Activated CD8-positive, alpha-beta memory T cell treated with anti-CD3 and anti-CD28 coated beads, Interleukin-2, amount 50 U/mL, for 48 hours (primary cell): ENCODE measurements around the gene ITPKC.
"Not testable (repeated sequence)": the region's sequence is repeated elsewhere in the genome, so short reads cannot be mapped to it uniquely, and the experiment has no call there.

ENCODE experiments used
- DNase-seq: peaks from one replicate; pipeline ENCODE4 v3.0.0-alpha.2; 2020

The ITPKC gene

GRCh38 chr19:40774916-40775631 lies 58.2 kb downstream of the ITPKC start, which contains the start of gene MIA:
Gene MIA, plus strand, starts transcription at chr19:40775521. Its CDS starts 22 bp downstream, at chr19:40775543.
- no peak for DNase-seq

- DNase-seq, result no peak
These were observed 58.7 kb downstream of the ITPKC start for GRCh38 chr19:40775632-40776022.

GRCh38 chr19:40776364-40776763 lies 59.5 kb downstream of the ITPKC start:
- no peak for DNase-seq

GRCh38 chr19:40776932-40777644 lies 60.2 kb downstream of the ITPKC start:
- peak; percentile 87 for DNase-seq

GRCh38 chr19:40777645-40777936 lies 60.7 kb downstream of the ITPKC start:
- DNase-seq, result no peak

GRCh38 chr19:40777937-40778705 lies 61.2 kb downstream of the ITPKC start, which contains the start of gene RAB4B:
Gene RAB4B, plus strand, starts transcription at chr19:40778247. Its CDS starts 129 bp downstream, at chr19:40778376.
- peak; percentile 99 for DNase-seq

GRCh38 chr19:40778706-40779284 lies 61.9 kb downstream of the ITPKC start:
- DNase-seq, result no peak

GRCh38 chr19:40780582-40780981 lies 63.7 kb downstream of the ITPKC start:
- DNase-seq, result no peak

GRCh38 chr19:40781140-40781539 lies 64.2 kb downstream of the ITPKC start:
- no peak for DNase-seq

GRCh38 chr19:40783711-40784110 lies 66.8 kb downstream of the ITPKC start:
- no peak for DNase-seq

- not testable (repeated sequence) for DNase-seq
These were observed 67.2 kb downstream of the ITPKC start for GRCh38 chr19:40784146-40784545.

GRCh38 chr19:40785526-40785925 lies 68.6 kb downstream of the ITPKC start:
- DNase-seq, result no peak

GRCh38 chr19:40786060-40787037 lies 69.4 kb downstream of the ITPKC start:
- no peak for DNase-seq
